Neural progenitor cell (in vitro differentiated cells): ENCODE results near the gene PPP2R5A. TPM values are rescaled to one million over a fixed set of nuclear protein-coding genes. Genes with fewer than 3 reads are reported as not detected.
A peak's percentile ranks its signal among the peaks of the same experiment; 100 is the strongest.

Experiments used
- DNase-seq: peaks from one replicate; pipeline ENCODE4 v3.0.0-alpha.2; 2016; ENCODE audit warnings: low spot score
- H2AFZ ChIP-seq: fragments of 200-600 bp; sonication (generic); replicated peaks from 2 replicates; pipeline ENCODE4 v1.6.1; 2016; ENCODE audit warnings: antibody characterized with exemption
- H3F3A ChIP-seq: fragments of 200-600 bp; sonication (generic); 2 replicates; pipeline ENCODE4 v1.6.1; 2016; ENCODE audit warnings: antibody characterized with exemption, low read depth
- H3K27ac ChIP-seq: fragments of 200-600 bp; sonication (generic); 2 replicates; pipeline ENCODE4 v1.5.1; 2016; ENCODE audit warnings: mild to moderate bottlenecking
- H3K27me3 ChIP-seq: fragments of 200-600 bp; sonication (generic); 2 replicates; pipeline ENCODE4 v1.6.1; 2016; ENCODE audit warnings: mild to moderate bottlenecking, moderate library complexity
- H3K36me3 ChIP-seq: fragments of 200-600 bp; sonication (generic); 2 replicates; pipeline ENCODE4 v1.5.1; 2016
- H3K4me1 ChIP-seq: fragments of 200-600 bp; sonication (generic); 2 replicates; pipeline ENCODE4 v1.6.1; 2016; ENCODE audit warnings: mixed run types
- H3K4me2 ChIP-seq: fragments of 200-600 bp; sonication (generic); 2 replicates; pipeline ENCODE4 v1.6.1; 2016
- H3K4me3 ChIP-seq: fragments of 200-600 bp; sonication (generic); 2 replicates; pipeline ENCODE4 v1.5.1; 2016
- H3K79me2 ChIP-seq: fragments of 200-600 bp; sonication (generic); 2 replicates; pipeline ENCODE4 v1.6.1; 2016; ENCODE audit warnings: low read depth
- H3K9ac ChIP-seq: fragments of 200-600 bp; sonication (generic); 2 replicates; pipeline ENCODE4 v1.6.1; 2016
- H3K9me3 ChIP-seq: fragments of 200-600 bp; sonication (generic); 2 replicates; pipeline ENCODE4 v1.5.1; 2016; ENCODE audit warnings: low read depth
- H4K20me1 ChIP-seq: fragments of 200-600 bp; sonication (generic); 2 replicates; pipeline ENCODE4 v1.6.1; 2016; ENCODE audit warnings: low read depth
- H3K27ac Mint-ChIP-seq: 3 replicates; pipeline ENCODE4 v1.8.0; 2021; ENCODE audit warnings: mixed read lengths
- H3K27me3 Mint-ChIP-seq: 2 replicates; pipeline ENCODE4 v1.8.0; 2022; ENCODE audit warnings: low read depth, mild to moderate bottlenecking, inconsistent platforms, moderate library complexity, mixed read lengths; ENCODE audit not compliant: insufficient read depth
- H3K36me3 Mint-ChIP-seq: 3 replicates; pipeline ENCODE4 v1.8.0; 2021; ENCODE audit warnings: mixed read lengths
- H3K4me1 Mint-ChIP-seq: 3 replicates; pipeline ENCODE4 v1.8.0; 2021; ENCODE audit warnings: mixed read lengths
- H3K4me3 Mint-ChIP-seq: 3 replicates; pipeline ENCODE4 v1.8.0; 2021; ENCODE audit warnings: mild to moderate bottlenecking, moderate library complexity, mixed read lengths
- H3K9me3 Mint-ChIP-seq: 3 replicates; pipeline ENCODE4 v1.8.0; 2020; ENCODE audit warnings: mixed read lengths
- EZH2 ChIP-seq: fragments of 200-600 bp; sonication (generic); IDR thresholded peaks from 2 replicates; pipeline ENCODE4 v1.6.1; 2017; ENCODE audit warnings: antibody characterized with exemption, mild to moderate bottlenecking, moderate library complexity
- EZH2phosphoT487 ChIP-seq: fragments of 200-600 bp; sonication (generic); IDR thresholded peaks from 2 replicates; pipeline ENCODE4 v1.6.1; 2017; ENCODE audit warnings: antibody characterized with exemption
- total RNA-seq: library from RNA; depleted of rRNA; stranded (reverse); fragments of >200 nt; gene quantifications from 2 replicates; pipeline ENCODE4 v1.2.3, GENCODE V29; 2015; ENCODE audit warnings: low replicate concordance
- TF ChIP-seq, protein P1 (sequence below): fragments of 200-600 bp; sonication (generic); IDR thresholded peaks from 2 replicates; pipeline ENCODE4 v1.5.1; 2017; ENCODE audit warnings: antibody characterized with exemption, mild to moderate bottlenecking

Gene PPP2R5A
- total RNA-seq, 1 donor from 2014 or later = 27.9 TPM

DNA sequence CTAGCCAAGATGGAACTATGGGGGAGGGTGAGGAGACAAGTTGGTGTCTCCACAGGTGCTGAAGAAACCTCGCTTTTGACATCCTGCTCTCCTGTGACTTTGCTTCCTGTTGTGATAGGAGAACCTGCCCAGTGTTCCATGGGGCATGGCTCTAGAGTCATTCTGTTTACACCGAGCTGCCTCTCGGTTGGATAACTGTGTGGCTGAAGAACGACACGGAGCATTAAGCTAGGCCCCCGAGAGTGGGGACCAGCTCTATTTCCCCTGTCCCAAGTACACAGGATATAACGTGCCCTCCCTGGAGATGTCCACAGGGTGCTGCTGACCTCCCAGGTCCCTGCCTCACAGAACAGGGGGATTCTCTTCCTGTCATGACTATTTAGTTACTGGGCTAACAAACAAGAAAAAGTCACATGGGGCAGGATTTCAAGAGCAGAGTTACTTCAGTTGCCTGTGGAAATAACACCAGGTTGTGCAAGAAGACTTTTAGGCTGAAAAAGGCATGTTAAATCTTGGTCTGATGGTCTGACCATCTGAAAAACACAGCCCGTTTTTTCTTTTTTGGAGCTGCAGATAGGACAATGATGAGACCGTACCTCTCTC is 29.4 kb upstream of the PPP2R5A start:
- H3K4me1 ChIP-seq = no peaks in the 10 kb centered on the region
- H3K27me3 Mint-ChIP-seq = peaks cover 2% of the 10 kb centered on the region
- peaks cover 16% of the 10 kb centered on the region for H3K4me1 Mint-ChIP-seq
- H3F3A ChIP-seq = no peaks in the 10 kb centered on the region
- no peaks in the 10 kb centered on the region for H3K36me3 ChIP-seq
- DNase-seq = no peak
- H3K9me3 Mint-ChIP-seq = no peaks in the 10 kb centered on the region
- no peaks in the 10 kb centered on the region for H3K36me3 Mint-ChIP-seq
- H3K27ac ChIP-seq = no peak overlapping the region
- H3K4me3 Mint-ChIP-seq = no peak overlapping the region
- no peaks in the 10 kb centered on the region for H3K27me3 ChIP-seq
- H3K4me2 ChIP-seq = no peak overlapping the region
- H3K9ac ChIP-seq = no peak overlapping the region
- TF ChIP-seq, protein P1, sequence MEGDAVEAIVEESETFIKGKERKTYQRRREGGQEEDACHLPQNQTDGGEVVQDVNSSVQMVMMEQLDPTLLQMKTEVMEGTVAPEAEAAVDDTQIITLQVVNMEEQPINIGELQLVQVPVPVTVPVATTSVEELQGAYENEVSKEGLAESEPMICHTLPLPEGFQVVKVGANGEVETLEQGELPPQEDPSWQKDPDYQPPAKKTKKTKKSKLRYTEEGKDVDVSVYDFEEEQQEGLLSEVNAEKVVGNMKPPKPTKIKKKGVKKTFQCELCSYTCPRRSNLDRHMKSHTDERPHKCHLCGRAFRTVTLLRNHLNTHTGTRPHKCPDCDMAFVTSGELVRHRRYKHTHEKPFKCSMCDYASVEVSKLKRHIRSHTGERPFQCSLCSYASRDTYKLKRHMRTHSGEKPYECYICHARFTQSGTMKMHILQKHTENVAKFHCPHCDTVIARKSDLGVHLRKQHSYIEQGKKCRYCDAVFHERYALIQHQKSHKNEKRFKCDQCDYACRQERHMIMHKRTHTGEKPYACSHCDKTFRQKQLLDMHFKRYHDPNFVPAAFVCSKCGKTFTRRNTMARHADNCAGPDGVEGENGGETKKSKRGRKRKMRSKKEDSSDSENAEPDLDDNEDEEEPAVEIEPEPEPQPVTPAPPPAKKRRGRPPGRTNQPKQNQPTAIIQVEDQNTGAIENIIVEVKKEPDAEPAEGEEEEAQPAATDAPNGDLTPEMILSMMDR = no peak
- TF ChIP-seq EZH2phosphoT487 (no peak), EZH2 (no peak)
- H3K4me3 ChIP-seq = no peak overlapping the region
- H3K9me3 ChIP-seq = no peaks in the 10 kb centered on the region
- H3K27ac Mint-ChIP-seq = no peak overlapping the region
- H3K79me2 ChIP-seq = no peaks in the 10 kb centered on the region
- H2AFZ ChIP-seq = peak overlapping the region; percentile 42
- no peaks in the 10 kb centered on the region for H4K20me1 ChIP-seq

DNA sequence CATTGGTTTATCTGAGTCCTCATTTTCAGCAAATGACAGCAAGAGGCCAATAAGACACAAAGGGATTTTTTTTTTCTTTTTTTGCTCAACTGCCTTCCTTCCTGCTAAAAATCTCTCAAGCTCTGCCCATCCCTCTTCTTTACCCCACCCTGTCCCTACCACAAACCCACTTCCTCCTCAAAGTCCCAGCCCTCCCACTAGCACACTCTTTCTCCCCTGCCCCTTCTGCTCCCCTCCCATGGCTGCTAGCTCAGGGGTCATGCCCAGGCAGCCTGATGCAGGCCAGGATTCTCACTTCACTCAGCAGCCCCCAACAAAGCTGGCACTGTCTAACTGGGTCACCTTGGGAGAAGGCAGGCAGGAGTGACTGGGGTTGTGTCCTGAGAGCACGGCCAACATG is 28.8 kb upstream of the PPP2R5A start:
- Histone ChIP-seq H3F3A (no peaks in the 10 kb centered on the region), H3K27ac (no peak overlapping the region), H3K4me1 (no peaks in the 10 kb centered on the region), H4K20me1 (no peaks in the 10 kb centered on the region), H3K27me3 (no peaks in the 10 kb centered on the region), H3K9me3 (no peaks in the 10 kb centered on the region), H3K36me3 (no peaks in the 10 kb centered on the region), H3K9ac (no peak overlapping the region), H3K4me3 (no peak overlapping the region), H3K79me2 (no peaks in the 10 kb centered on the region), H2AFZ (peak overlapping the region; percentile 42), H3K4me2 (no peak overlapping the region)
- Mint-ChIP-seq H3K27ac (no peak overlapping the region), H3K4me1 (peaks cover 16% of the 10 kb centered on the region), H3K36me3 (no peaks in the 10 kb centered on the region), H3K27me3 (peaks cover 2% of the 10 kb centered on the region), H3K9me3 (no peaks in the 10 kb centered on the region), H3K4me3 (no peak overlapping the region)
- DNase-seq = no peak
- TF ChIP-seq, protein P1 = no peak
- TF ChIP-seq EZH2 = no peak
- no peak for TF ChIP-seq EZH2phosphoT487

DNA sequence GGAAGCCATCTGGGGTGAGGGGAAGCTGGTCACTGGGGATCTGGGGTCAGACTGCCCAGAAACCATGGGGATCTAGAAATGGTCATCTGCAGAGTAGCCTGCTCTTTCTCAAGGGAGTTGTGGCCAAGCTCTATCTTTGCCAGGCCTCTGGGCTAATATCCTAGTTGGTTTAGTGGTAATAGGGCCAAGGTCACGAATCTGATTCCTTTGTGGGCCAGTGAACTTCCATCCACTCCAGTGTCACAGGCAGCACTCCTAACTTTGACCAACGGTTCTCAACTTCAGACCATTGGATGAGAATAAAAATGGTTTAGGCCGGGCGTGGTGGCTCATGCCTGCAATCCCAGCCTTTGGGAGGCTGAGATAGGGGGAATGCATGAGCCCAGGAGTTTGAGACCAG is 28.1 kb upstream of the PPP2R5A start:
- H3K9me3 ChIP-seq = no peaks in the 10 kb centered on the region
- no peak overlapping the region for H3K27ac Mint-ChIP-seq
- no peak overlapping the region for H2AFZ ChIP-seq
- TF ChIP-seq EZH2phosphoT487 (no peak), EZH2 (no peak)
- TF ChIP-seq, protein P1 = no peak
- peaks cover 16% of the 10 kb centered on the region for H3K4me1 Mint-ChIP-seq
- H3K9me3 Mint-ChIP-seq = no peaks in the 10 kb centered on the region
- no peaks in the 10 kb centered on the region for H3K36me3 Mint-ChIP-seq
- H3K4me1 ChIP-seq = no peaks in the 10 kb centered on the region
- H3K27me3 Mint-ChIP-seq = peaks cover 4% of the 10 kb centered on the region
- DNase-seq = no peak
- H3K9ac ChIP-seq = no peak overlapping the region
- no peaks in the 10 kb centered on the region for H3F3A ChIP-seq
- H3K4me2 ChIP-seq = no peak overlapping the region
- no peaks in the 10 kb centered on the region for H3K27me3 ChIP-seq
- no peaks in the 10 kb centered on the region for H3K36me3 ChIP-seq
- H4K20me1 ChIP-seq = no peaks in the 10 kb centered on the region
- H3K4me3 ChIP-seq = no peak overlapping the region
- no peak overlapping the region for H3K27ac ChIP-seq
- no peaks in the 10 kb centered on the region for H3K79me2 ChIP-seq
- H3K4me3 Mint-ChIP-seq = no peak overlapping the region
